Mononuclear cell (primary cell): ENCODE results near the gene IL1RAPL1. TPM values are rescaled to one million over a fixed set of nuclear protein-coding genes. Genes with fewer than 3 reads are reported as not detected.

ENCODE experiments used
- H3K27me3 ChIP-seq: 2 replicates; pipeline ENCODE4 v1.6.0; 2011; ENCODE audit warnings: low read length, control low read depth; ENCODE audit not compliant: insufficient read depth
- H3K4me1 ChIP-seq: 2 replicates; pipeline ENCODE4 v1.5.1; 2011; ENCODE audit warnings: mild to moderate bottlenecking, low read length, control low read depth; ENCODE audit not compliant: insufficient read depth
- H3K4me3 ChIP-seq: 2 replicates; pipeline ENCODE4 v1.5.1; 2011; ENCODE audit warnings: mild to moderate bottlenecking, low read length, moderate library complexity
- H3K9me3 ChIP-seq: 2 replicates; pipeline ENCODE4 v1.5.1; 2011; ENCODE audit warnings: low read depth, mild to moderate bottlenecking, control low read depth, low read length
- total RNA-seq: library from RNA; depleted of rRNA; stranded (reverse); fragments of >200 nt; gene quantifications from one replicate; pipeline ENCODE4 v1.2.3, GENCODE V29; 2012

IL1RAPL1 gene
- total RNA-seq, 1 donor = under 0.01 TPM

- no peaks in the 10 kb centered on the region for H3K4me1 ChIP-seq
- H3K9me3 ChIP-seq = no peaks in the 10 kb centered on the region
- no peak overlapping the region for H3K4me3 ChIP-seq
- H3K27me3 ChIP-seq = no peaks in the 10 kb centered on the region
These were observed 1133.9 kb downstream of the IL1RAPL1 start for GRCh38 chrX:29721152-29721551.

- Histone ChIP-seq H3K27me3 (no peaks in the 10 kb centered on the region), H3K4me1 (no peaks in the 10 kb centered on the region), H3K9me3 (no peaks in the 10 kb centered on the region), H3K4me3 (no peak overlapping the region)
These were observed 1137.1 kb downstream of the IL1RAPL1 start for GRCh38 chrX:29724316-29724715.

DNA sequence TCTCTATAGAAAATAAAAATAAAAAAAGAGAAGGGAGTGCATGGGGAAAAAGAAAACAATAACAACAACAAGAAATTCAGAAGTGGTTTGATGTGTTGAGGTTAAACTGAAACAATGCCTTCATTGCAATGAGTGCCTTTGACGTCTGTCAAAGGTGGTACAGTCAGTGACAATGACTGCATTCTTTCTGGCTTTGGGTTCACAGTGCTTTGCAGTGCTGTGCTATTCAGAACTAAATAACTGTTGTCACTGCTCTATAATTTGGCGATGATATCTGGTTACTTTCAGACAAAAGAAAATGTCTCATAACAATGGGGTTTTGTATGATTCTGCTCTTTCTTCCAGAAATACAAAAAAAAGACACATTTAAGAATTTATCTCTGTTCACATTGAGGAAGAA, 1139.6 kb downstream of the IL1RAPL1 start:
- Histone ChIP-seq H3K9me3 (no peaks in the 10 kb centered on the region), H3K4me3 (no peak overlapping the region), H3K4me1 (no peaks in the 10 kb centered on the region), H3K27me3 (no peaks in the 10 kb centered on the region)

DNA sequence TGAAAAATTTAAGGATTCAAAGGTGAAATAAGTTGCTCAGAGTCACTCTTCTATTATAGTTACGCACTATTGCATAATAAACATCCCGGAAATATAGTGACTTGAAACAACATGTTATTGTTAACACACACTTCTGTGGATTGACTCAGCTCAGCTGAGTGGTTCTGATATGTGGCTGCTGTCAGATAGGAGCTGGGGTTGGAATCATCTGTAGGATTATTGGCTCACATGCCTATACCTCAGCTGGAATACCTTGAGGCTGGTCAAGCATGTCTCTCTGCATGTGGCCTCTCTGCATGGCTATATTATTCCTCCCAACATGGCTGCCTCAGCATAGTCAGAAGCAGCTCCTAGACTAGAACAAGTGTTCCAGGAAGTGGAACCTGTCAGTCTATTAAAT, 1141.4 kb downstream of the IL1RAPL1 start:
- H3K9me3 ChIP-seq = no peaks in the 10 kb centered on the region
- no peaks in the 10 kb centered on the region for H3K4me1 ChIP-seq
- H3K27me3 ChIP-seq = no peaks in the 10 kb centered on the region
- no peak overlapping the region for H3K4me3 ChIP-seq

DNA sequence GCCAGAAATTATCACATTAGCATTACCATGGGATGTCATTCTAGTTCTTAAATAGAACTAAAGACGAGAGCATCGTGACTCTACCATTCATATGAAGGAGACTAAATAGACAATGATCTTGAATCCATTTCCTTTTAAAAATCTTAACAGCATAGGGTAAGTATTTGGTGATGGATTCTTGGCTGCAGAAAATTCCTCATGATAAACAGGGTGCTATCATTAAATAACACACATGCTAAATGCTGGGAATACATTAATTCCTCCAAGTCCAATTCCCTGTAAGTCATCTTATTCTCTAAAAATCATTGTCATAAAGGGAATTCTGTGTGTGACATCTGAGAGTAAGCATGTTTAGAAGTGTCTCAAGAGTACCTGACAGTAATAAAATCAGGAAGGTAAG, 1157.7 kb downstream of the IL1RAPL1 start:
- Histone ChIP-seq H3K4me1 (no peaks in the 10 kb centered on the region), H3K27me3 (no peaks in the 10 kb centered on the region), H3K4me3 (no peak overlapping the region), H3K9me3 (no peaks in the 10 kb centered on the region)

DNA sequence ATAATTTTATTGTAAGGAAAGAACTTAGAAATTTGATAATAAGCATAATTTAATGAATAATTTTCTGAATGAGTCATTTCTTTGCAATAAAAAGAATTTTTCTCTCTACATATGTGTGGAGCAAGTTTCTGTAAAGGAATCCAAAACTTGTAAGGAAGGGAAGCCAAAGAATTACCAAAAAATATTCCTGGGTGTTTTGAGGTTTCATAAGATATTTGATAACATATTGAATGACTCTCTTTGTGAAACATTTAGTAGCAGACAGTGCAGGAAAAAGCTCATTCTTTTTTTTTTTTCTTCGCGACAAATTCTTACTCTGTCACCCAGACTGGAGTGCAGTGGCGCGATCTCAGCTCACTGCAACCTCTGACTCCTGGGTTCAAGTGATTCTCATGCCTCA, 1159.1 kb downstream of the IL1RAPL1 start:
- no peak overlapping the region for H3K4me3 ChIP-seq
- no peaks in the 10 kb centered on the region for H3K9me3 ChIP-seq
- no peaks in the 10 kb centered on the region for H3K4me1 ChIP-seq
- no peaks in the 10 kb centered on the region for H3K27me3 ChIP-seq

DNA sequence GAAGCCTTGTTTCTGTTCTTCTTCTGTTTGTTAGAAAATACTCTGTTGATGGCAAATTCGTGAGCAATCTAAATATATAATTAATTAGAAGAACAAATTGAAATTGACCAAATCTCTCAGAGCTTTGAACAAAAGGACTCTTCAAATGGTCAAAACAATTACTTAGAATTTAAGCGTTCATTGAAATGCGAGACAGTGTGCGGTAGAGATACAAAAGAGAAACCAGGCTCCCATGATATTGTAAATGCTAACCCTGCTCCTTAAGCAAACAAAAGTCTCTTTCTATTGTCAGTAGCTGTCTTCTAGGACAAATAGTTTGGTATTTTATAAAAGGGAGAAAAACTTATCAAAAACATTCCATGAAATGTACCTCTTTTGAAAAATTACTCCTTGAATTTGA, 1174.8 kb downstream of the IL1RAPL1 start:
- Histone ChIP-seq H3K27me3 (no peaks in the 10 kb centered on the region), H3K4me1 (no peaks in the 10 kb centered on the region), H3K9me3 (no peaks in the 10 kb centered on the region), H3K4me3 (no peak overlapping the region)

DNA sequence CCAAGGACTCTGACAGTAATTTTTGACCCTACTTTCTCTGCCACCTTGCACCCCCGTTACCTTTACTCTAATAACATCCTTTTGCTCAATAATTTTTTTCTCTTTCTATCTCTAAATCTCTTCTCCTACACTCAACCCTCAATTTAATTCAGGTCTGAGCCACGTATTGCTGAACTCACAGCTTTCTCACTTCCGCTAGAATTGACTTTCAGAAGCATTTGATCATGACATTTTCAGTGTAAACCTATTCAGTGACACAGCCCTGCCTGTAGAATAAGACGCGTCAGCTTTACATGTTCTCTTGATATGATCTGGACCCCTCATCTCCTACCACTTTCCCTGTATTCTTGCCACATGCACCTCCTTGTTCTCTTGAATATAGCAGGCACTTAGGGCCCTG, 1188.6 kb downstream of the IL1RAPL1 start:
- Histone ChIP-seq H3K27me3 (no peaks in the 10 kb centered on the region), H3K9me3 (no peaks in the 10 kb centered on the region), H3K4me1 (no peaks in the 10 kb centered on the region), H3K4me3 (no peak overlapping the region)

DNA sequence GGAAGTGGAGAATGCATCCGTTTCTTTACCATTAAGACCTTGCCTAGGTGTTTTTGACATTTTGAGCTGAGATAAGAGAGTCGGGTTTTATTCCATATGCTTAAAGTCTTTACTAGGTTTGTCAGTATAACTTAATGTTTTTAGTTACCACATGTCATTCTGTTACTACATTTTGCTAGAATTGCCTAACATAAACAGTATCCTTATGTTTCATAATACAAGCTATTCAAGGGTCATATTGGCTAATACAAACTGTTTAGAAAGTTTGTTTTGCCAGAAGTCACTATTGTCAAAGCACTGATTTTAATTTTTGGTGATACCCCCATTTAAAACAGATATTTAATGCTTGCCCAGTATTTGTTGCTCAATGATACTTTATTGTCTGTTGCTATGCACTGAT, 1200.4 kb downstream of the IL1RAPL1 start:
- H3K4me1 ChIP-seq = no peaks in the 10 kb centered on the region
- no peak overlapping the region for H3K4me3 ChIP-seq
- no peaks in the 10 kb centered on the region for H3K27me3 ChIP-seq
- no peaks in the 10 kb centered on the region for H3K9me3 ChIP-seq

DNA sequence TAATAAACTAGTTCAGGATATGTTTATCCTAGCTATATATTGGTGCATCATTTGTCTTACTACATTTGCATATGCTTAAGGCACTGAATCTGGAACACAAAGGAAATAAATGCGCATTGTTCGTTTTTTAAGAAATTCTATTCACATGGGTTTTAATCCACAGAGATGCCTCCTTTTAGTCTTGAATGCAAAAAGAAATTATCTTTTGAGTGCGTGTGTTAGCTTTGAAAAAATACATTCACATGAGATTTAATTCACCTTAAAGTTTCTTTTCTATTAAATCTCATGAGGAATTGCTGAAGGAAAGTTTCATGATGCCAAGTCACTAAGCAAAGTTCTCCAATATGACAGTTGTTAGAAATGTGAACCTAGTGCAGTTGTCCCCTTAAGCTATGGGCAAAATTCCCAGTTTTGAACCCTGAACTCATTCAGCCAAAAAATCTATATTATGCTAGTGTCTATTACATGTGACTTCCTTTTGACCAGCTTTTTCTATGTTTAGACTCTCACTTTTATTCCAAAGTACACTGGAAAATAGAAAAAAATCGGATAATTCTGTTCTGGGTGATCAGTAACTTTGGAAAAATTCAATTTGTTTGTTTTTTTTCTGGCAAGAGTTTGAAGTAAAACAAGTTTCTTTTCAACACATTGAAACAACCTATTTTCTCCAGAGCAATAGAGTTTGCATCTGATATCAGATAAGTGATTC, 1201.9 kb downstream of the IL1RAPL1 start:
- Histone ChIP-seq H3K9me3 (no peaks in the 10 kb centered on the region), H3K27me3 (no peaks in the 10 kb centered on the region), H3K4me3 (no peak overlapping the region), H3K4me1 (no peaks in the 10 kb centered on the region)

GRCh38 chrX:29792335-29792734, 1205.1 kb downstream of the IL1RAPL1 start:
- Histone ChIP-seq H3K9me3 (no peaks in the 10 kb centered on the region), H3K4me1 (no peaks in the 10 kb centered on the region), H3K27me3 (no peaks in the 10 kb centered on the region), H3K4me3 (no peak overlapping the region)

- H3K4me1 ChIP-seq = no peaks in the 10 kb centered on the region
These were observed 1209.9 kb downstream of the IL1RAPL1 start for GRCh38 chrX:29797156-29797555.

DNA sequence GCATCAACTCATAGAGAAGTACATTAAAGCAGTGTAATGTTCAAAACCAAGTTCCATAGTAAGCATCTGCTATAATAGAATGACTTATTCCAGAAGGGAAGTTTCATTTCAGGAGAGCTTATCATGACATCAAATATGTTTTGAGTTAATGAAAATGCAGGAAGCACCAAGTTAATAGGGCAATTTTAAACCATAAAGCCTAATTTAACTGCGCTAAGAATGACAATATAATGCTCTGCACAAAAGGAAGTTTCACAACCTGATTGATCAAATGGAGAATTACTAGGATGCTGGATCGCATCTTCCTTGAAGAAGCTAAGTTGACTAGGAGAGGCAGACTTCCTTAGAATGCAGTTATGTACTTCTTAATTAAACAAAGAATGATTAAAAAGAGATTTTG, 1211.2 kb downstream of the IL1RAPL1 start:
- Histone ChIP-seq H3K4me1 (no peaks in the 10 kb centered on the region), H3K9me3 (no peaks in the 10 kb centered on the region), H3K27me3 (no peaks in the 10 kb centered on the region), H3K4me3 (no peak overlapping the region)

More at GRCh38 chrX:29797156-29797555, 1209.9 kb downstream of the IL1RAPL1 start:
- Histone ChIP-seq H3K27me3 (no peaks in the 10 kb centered on the region), H3K4me3 (no peak overlapping the region), H3K9me3 (no peaks in the 10 kb centered on the region)

DNA sequence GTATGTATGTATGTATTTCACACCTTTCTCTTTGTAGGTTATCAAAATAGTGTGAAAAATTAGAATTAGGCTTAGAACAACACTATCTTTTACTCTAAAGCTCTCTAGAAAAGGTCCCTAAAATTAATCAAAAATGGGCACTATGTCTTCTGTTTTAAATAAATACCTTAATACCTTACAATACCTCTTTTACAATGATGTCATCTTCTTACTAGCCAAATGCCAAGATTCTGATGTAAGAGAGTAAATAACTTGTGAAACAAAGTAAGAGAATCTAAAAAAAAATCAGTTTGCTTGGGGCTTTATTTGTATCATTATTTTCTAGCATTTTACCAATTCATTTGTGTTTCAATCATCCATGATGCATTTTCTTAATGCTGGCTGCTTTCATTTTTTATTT, 1225.9 kb downstream of the IL1RAPL1 start:
- no peaks in the 10 kb centered on the region for H3K27me3 ChIP-seq
- no peaks in the 10 kb centered on the region for H3K4me1 ChIP-seq
- H3K9me3 ChIP-seq = no peaks in the 10 kb centered on the region
- no peak overlapping the region for H3K4me3 ChIP-seq

DNA sequence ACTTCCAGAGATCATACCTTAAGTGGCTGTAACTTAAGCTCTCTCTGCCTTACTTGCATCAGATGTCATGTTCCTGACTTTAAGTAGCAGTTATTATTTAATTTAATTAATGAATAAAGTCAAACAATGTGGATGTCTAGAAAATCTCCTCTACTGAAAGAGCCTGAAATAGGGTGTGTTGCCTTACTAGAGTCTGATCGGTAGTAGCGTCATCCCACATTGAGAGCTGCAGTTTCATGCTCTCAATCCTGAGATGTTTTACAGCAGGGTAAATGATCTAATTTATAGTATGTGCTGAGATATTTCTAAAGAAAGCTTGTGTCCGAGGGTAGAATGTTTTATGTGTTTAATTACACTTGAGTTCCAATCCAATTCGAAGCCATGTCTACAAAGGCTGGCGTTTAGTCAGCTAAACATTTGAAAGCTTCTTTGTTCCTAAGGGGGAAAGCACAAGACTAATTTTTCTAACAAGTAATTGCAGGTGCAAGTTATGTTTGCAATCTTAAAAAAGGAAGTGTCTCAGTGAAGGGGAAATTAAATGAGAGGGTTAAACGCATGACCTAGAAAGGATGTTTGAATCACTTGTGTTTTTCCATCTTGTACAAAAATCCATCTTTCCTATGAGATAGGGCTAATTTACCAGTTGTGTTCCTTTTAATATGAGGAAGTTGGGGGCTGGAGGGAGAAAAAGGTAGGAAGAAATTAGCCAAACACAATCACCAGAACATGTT, 1237.1 kb downstream of the IL1RAPL1 start:
- Histone ChIP-seq H3K27me3 (no peaks in the 10 kb centered on the region), H3K9me3 (no peaks in the 10 kb centered on the region), H3K4me1 (no peaks in the 10 kb centered on the region), H3K4me3 (no peak overlapping the region)

DNA sequence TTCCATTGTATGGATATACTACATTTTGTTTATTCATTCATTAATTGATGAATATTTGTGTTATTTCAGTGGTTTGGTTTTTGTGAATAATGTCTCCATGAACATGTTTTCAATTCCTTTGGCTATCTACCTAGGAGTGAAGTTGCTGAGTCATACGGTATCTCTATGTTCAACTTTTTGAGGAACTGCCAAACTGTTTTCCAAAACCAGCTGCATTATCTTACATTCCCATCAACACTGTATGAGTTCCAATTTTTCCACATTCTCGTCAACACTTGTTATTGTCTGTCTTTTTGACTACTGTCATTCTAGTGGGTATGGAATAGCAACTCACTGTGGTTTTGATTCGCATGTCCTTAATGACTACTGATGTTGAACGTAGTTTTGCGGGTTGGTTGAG, 1239.5 kb downstream of the IL1RAPL1 start:
- H3K4me3 ChIP-seq = no peak overlapping the region
- H3K27me3 ChIP-seq = no peaks in the 10 kb centered on the region
- H3K9me3 ChIP-seq = no peaks in the 10 kb centered on the region

More for the DNA sequence above, 1239.5 kb downstream of the IL1RAPL1 start:
- H3K4me1 ChIP-seq = no peaks in the 10 kb centered on the region
